ENCODE measurements around the gene ERH. TPM values are rescaled to one million over a fixed set of nuclear protein-coding genes. Genes with fewer than 3 reads are reported as not detected.

The ERH gene
- total RNA-seq, 4 donors from 2014 or later = 54.0 to 102 (median 79.5) TPM

DNA sequence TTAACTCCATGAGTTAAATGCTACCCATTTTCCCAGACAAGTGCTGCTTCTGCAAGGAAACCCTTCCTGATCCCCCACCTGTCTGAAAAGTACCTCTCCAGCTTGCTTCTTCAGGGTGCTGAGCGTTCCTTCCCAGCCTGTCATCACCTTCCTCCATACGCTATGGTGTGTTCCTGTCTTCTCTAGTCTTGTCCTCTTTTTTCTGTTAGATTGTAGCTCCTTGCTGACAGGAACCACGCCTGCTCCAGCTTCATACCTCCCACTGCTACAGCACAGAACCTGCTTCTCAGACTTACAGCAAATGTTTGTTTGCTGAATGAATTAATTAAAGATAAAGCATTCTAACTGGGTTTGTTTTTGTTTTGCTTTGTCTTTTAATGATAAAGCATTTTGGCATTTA is 39.1 kb downstream of the ERH start:
- H3K27ac ChIP-seq = no peak overlapping the region
- intact Hi-C loops (cut with DNase I) = no loop called here
- 91 to 93% methylated on average over 3 of the region's 3 CpGs for WGBS, 2 donors
- H3K4me1 ChIP-seq = peaks cover 8 to 36% (median 28%) of the 10 kb centered on the region in 3 donors
- no peak overlapping the region for H3K4me3 ChIP-seq
- H3K27me3 ChIP-seq = peaks cover 0 to 3% (median 0%) of the 10 kb centered on the region in 4 donors
- no peak for TF ChIP-seq POLR2A (IDR thresholded peaks at IDR 0.05)
- TF ChIP-seq, protein P1, sequence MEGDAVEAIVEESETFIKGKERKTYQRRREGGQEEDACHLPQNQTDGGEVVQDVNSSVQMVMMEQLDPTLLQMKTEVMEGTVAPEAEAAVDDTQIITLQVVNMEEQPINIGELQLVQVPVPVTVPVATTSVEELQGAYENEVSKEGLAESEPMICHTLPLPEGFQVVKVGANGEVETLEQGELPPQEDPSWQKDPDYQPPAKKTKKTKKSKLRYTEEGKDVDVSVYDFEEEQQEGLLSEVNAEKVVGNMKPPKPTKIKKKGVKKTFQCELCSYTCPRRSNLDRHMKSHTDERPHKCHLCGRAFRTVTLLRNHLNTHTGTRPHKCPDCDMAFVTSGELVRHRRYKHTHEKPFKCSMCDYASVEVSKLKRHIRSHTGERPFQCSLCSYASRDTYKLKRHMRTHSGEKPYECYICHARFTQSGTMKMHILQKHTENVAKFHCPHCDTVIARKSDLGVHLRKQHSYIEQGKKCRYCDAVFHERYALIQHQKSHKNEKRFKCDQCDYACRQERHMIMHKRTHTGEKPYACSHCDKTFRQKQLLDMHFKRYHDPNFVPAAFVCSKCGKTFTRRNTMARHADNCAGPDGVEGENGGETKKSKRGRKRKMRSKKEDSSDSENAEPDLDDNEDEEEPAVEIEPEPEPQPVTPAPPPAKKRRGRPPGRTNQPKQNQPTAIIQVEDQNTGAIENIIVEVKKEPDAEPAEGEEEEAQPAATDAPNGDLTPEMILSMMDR (IDR thresholded peaks at IDR 0.05) = no peak
- no peaks in the 10 kb centered on the region for H3K9me3 ChIP-seq
- H3K36me3 ChIP-seq = no peaks in the 10 kb centered on the region
- DNase-seq = no peak

DNA sequence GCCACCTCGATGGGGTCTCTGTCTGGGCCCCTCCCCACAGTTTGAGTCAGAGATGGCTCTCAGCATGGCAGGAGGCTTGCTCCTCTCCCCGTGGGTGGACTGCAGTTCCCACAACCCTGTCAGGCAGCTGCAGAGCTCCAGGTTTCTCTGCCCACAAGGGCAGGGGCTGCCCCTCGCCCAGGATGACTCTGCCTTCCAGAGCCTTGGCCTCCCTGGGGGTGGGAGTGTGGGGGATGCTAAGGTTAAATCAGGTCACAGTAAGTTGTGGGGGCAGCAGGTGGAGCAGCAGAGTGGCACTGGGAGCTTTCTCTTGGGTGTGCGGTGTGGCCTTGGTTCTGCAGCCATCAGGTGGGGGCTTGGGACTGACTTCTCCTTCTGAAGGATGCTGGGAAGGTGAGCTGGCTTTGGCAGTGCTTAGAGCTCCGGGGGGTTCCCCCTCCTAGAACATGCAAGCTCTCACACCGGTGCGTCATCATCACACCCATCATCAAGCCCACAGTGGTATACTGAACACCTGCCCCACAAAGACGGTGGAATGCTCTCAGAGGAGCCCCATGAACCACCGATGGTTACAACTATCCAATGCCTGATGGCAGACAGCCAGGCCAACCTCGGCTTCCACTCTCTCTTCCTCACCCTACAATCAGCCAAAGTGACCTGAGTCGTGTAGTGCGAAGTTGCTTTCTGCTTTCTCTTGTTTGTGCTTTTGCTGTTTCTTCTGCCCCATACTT is 39.7 kb downstream of the ERH start:
- TF ChIP-seq POLR2A (IDR thresholded peaks at IDR 0.05) = no peak
- TF ChIP-seq, protein P1 (IDR thresholded peaks at IDR 0.05) = no peak
- 64 to 80% methylated on average over 5 to 9 of the region's 12 CpGs for WGBS, 2 donors
- no peak overlapping the region for H3K4me3 ChIP-seq
- H3K27ac ChIP-seq = no peak overlapping the region
- intact Hi-C loops (cut with DNase I) = no loop called here
- H3K4me1 ChIP-seq = peaks cover 8 to 38% (median 30%) of the 10 kb centered on the region in 3 donors
- DNase-seq = no peak
- H3K27me3 ChIP-seq = no peaks in the 10 kb centered on the region
- H3K36me3 ChIP-seq = no peaks in the 10 kb centered on the region
- no peaks in the 10 kb centered on the region for H3K9me3 ChIP-seq

DNA sequence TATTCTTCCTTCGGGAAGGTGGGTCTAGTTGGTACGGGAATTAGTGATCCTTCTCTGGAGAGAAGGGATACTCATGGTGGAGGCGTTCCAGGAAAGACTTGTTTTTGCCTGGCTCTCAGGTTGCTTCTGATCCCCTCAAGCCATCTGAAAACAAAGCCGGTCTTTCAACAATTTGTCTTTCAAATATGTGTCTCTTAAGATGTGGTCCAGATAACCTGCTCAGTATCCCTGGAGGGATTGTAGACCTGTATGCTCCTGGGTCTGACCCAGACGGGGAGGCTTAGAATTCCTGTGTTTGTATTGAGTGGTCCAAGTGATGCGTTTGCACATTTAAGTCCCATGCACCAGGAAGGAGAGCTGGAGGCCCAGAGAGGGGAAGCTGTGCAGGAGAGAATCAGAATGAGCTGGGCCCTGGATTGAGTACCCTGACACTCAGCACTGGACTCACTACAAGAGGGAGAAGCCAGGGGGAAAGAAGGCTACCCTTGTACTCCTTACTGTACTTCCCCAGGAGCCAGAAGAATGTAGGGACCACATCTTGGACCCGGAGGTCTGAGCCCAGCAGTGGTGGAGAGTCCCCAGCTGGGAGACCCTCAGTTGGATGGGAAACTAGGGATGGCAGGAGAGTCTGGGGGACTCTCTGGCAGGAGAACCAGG is 40.4 kb downstream of the ERH start:
- intact Hi-C loops (cut with DNase I) = no loop called here

DNA sequence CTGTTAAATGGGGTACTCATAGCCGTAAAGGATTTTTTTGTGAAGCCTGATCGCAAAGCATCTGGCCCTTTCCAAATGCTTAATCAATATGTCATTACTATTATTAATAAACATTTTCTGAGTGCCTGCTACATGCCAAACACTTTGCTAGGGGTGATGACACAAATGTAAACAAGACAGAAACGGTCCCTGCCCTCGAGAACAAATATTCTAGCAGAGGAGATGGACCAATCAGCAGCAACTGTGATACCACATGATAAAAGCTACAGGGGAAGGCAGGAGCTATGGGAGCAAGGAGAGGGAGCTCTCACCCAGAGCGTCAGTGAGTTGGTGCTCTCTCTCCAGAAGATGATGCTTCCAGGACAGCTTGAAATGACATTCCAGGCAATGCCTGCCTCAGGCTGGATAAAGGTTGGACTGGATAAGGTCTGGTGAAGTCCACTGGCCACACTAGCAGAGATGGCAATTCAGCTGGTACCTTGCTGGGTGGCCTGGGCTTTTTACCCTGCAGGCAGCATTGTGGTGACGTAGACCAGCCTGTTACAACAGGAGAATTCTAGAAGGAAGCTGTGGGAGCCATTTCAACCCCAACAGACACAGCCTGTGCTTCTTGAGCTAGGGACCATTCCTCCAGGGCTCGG is 41.1 kb downstream of the ERH start:
- Histone ChIP-seq H3K9me3 (no peaks in the 10 kb centered on the region), H3K27me3 (no peaks in the 10 kb centered on the region), H3K27ac (no peak overlapping the region), H3K4me3 (no peak overlapping the region), H3K4me1 (peaks cover 8 to 38% (median 30%) of the 10 kb centered on the region in 3 donors), H3K36me3 (no peaks in the 10 kb centered on the region)
- no peak for TF ChIP-seq POLR2A (IDR thresholded peaks at IDR 0.05)
- TF ChIP-seq, protein P1 (IDR thresholded peaks at IDR 0.05) = no peak
- WGBS, 2 donors = 61 to 67% methylated on average over 5 to 6 of the region's 7 CpGs
- DNase-seq = no peak
- intact Hi-C loops (cut with DNase I) = no loop called here

More for the DNA sequence above, 40.4 kb downstream of the ERH start:
- H3K9me3 ChIP-seq = no peaks in the 10 kb centered on the region
- H3K4me1 ChIP-seq = peaks cover 8 to 38% (median 30%) of the 10 kb centered on the region in 3 donors
- no peak for DNase-seq
- no peak overlapping the region for H3K27ac ChIP-seq
- no peaks in the 10 kb centered on the region for H3K36me3 ChIP-seq
- no peak for TF ChIP-seq POLR2A (IDR thresholded peaks at IDR 0.05)
- TF ChIP-seq, protein P1 (IDR thresholded peaks at IDR 0.05) = no peak
- H3K4me3 ChIP-seq = no peak overlapping the region
- no peaks in the 10 kb centered on the region for H3K27me3 ChIP-seq
- 47 to 57% methylated on average over 6 to 7 of the region's 7 CpGs for WGBS, 2 donors
